Neural cell (in vitro differentiated cells): ENCODE measurements around the gene FGR. TPM values are rescaled to one million over a fixed set of nuclear protein-coding genes. Genes with fewer than 3 reads are reported as not detected.

Experiments
- H2AFZ ChIP-seq: fragments of 200-600, 300-800 bp; sonication (generic), shearing (Covaris generic); 2 replicates; pipeline ENCODE4 v1.6.0; 2014; ENCODE audit warnings: low read depth, mild to moderate bottlenecking, antibody characterized with exemption, low read length, moderate library complexity
- H3F3A ChIP-seq: fragments of 200-600 bp; shearing (Covaris generic); 2 replicates; pipeline ENCODE4 v1.6.1; 2016; ENCODE audit warnings: mild to moderate bottlenecking, moderate library complexity, mixed read lengths, antibody characterized with exemption, low read length; ENCODE audit not compliant: insufficient read depth, poor library complexity, severe bottlenecking
- H3K27ac ChIP-seq: fragments of 200-600, 300-800 bp; sonication (generic), shearing (Covaris generic); 2 replicates; pipeline ENCODE4 v1.5.1; 2014; ENCODE audit warnings: mild to moderate bottlenecking, low read length, moderate library complexity
- H3K27me3 ChIP-seq: fragments of 300-800, 200-600 bp; sonication (generic), shearing (Covaris generic); 2 replicates; pipeline ENCODE4 v1.6.0; 2014; ENCODE audit warnings: mild to moderate bottlenecking, low read depth, low read length, moderate library complexity; ENCODE audit not compliant: insufficient read depth
- H3K36me3 ChIP-seq: fragments of 300-800, 200-600 bp; sonication (generic), shearing (Covaris generic); 2 replicates; pipeline ENCODE4 v1.5.1; 2014; ENCODE audit warnings: mild to moderate bottlenecking, antibody characterized with exemption, low read length, moderate library complexity; ENCODE audit not compliant: insufficient read depth
- H3K4me2 ChIP-seq: fragments of 300-800, 200-600 bp; sonication (generic), shearing (Covaris generic); 2 replicates; pipeline ENCODE4 v1.6.0; 2014; ENCODE audit warnings: mild to moderate bottlenecking, low read length
- H3K4me3 ChIP-seq: fragments of 300-800, 200-600 bp; sonication (generic), shearing (Covaris generic); 2 replicates; pipeline ENCODE4 v1.5.1; 2014; ENCODE audit warnings: mild to moderate bottlenecking, low read length, moderate library complexity
- H3K79me2 ChIP-seq: fragments of 200-600 bp; shearing (Covaris generic); replicated peaks from 2 replicates; pipeline ENCODE4 v1.6.0; 2014; ENCODE audit warnings: mild to moderate bottlenecking, low read length, moderate library complexity; ENCODE audit not compliant: insufficient read depth
- H3K9ac ChIP-seq: fragments of 300-800, 200-600 bp; sonication (generic), shearing (Covaris generic); 2 replicates; pipeline ENCODE4 v1.6.1; 2016; ENCODE audit warnings: mild to moderate bottlenecking, low read length, mixed read lengths
- H3K9me2 ChIP-seq: fragments of 200-600 bp; shearing (Covaris generic); 2 replicates; pipeline ENCODE4 v1.6.1; 2016; ENCODE audit warnings: mild to moderate bottlenecking, low read length, mixed read lengths; ENCODE audit not compliant: insufficient read depth
- H3K9me3 ChIP-seq: fragments of 200-600, 300-800 bp; sonication (generic), shearing (Covaris generic); 2 replicates; pipeline ENCODE4 v1.6.1; 2016; ENCODE audit warnings: mild to moderate bottlenecking, mixed run types, low read length, moderate library complexity, mixed read lengths
- H4K20me1 ChIP-seq: fragments of 200-600 bp; shearing (Covaris generic); 2 replicates; pipeline ENCODE4 v1.6.1; 2016; ENCODE audit warnings: mild to moderate bottlenecking, mixed run types; ENCODE audit not compliant: insufficient read depth
- CTCF ChIP-seq: fragments of 450-650 bp; IDR thresholded peaks from 2 replicates; pipeline ENCODE4 v1.5.1; 2014; ENCODE audit warnings: antibody characterized with exemption, mild to moderate bottlenecking, moderate library complexity; ENCODE audit not compliant: poor library complexity, severe bottlenecking
- EZH2 ChIP-seq: fragments of 200-600, 300-800 bp; shearing (Covaris generic), sonication (generic); IDR thresholded peaks from 2 replicates; pipeline ENCODE4 v1.6.1; 2014; ENCODE audit warnings: antibody characterized with exemption, low read length, borderline replicate concordance, mild to moderate bottlenecking; ENCODE audit not compliant: insufficient read depth, poor library complexity, severe bottlenecking
- MXI1 ChIP-seq: fragments of 450-650 bp; conservative IDR thresholded peaks from 2 replicates; pipeline ENCODE4 v1.6.1; 2014; ENCODE audit warnings: antibody characterized with exemption, mild to moderate bottlenecking; ENCODE audit not compliant: poor library complexity, severe bottlenecking
- POLR2AphosphoS5 ChIP-seq: IDR thresholded peaks from 2 replicates; pipeline ENCODE4 v1.6.1; 2012
- RAD21 ChIP-seq: fragments of 450-650 bp; conservative IDR thresholded peaks from 2 replicates; pipeline ENCODE4 v1.6.1; 2014; ENCODE audit warnings: antibody characterized with exemption, mild to moderate bottlenecking, moderate library complexity
- REST ChIP-seq: IDR thresholded peaks from 2 replicates; pipeline ENCODE4 v1.6.1; 2012; ENCODE audit warnings: borderline replicate concordance
- SMC3 ChIP-seq: fragments of 450-650 bp; conservative IDR thresholded peaks from 2 replicates; pipeline ENCODE4 v1.6.1; 2014; ENCODE audit warnings: antibody characterized with exemption, mild to moderate bottlenecking, moderate library complexity; ENCODE audit not compliant: poor library complexity
- TAF1 ChIP-seq: IDR thresholded peaks from 2 replicates; pipeline ENCODE4 v1.6.1; 2012; ENCODE audit warnings: low read depth
- polyA plus RNA-seq: library from polyadenylated mRNA; depleted of rRNA; stranded (reverse); fragments of >200 nt; gene quantifications from 2 replicates; pipeline ENCODE4 v1.2.3, GENCODE V29; 2014

The FGR gene
- polyA plus RNA-seq, 1 donor from 2014 or later: not detected

GRCh38 chr1:27616441-27616840 lies 18.5 kb downstream of the FGR start:
- TF ChIP-seq REST (no peak), RAD21 (no peak), MXI1 (no peak), TAF1 (no peak)
- no peaks in the 10 kb centered on the region for H4K20me1 ChIP-seq

GRCh38 chr1:27615346-27616192 lies 19.4 kb downstream of the FGR start:
- Histone ChIP-seq H3K4me2 (no peak overlapping the region), H3K9me2 (no peaks in the 10 kb centered on the region), H3K27me3 (no peaks in the 10 kb centered on the region), H3F3A (no peaks in the 10 kb centered on the region), H3K36me3 (no peaks in the 10 kb centered on the region), H3K9me3 (no peaks in the 10 kb centered on the region), H2AFZ (no peak overlapping the region), H3K79me2 (no peaks in the 10 kb centered on the region), H4K20me1 (no peaks in the 10 kb centered on the region), H3K27ac (no peak overlapping the region), H3K4me3 (no peak overlapping the region), H3K9ac (no peak overlapping the region)
- TF ChIP-seq SMC3: no peak
- TF ChIP-seq MXI1: no peak
- no peak for TF ChIP-seq TAF1
- TF ChIP-seq EZH2: no peak
- TF ChIP-seq CTCF: no peak
- no peak for TF ChIP-seq REST
- no peak for TF ChIP-seq POLR2AphosphoS5

More at GRCh38 chr1:27616441-27616840, 18.5 kb downstream of the FGR start:
- Histone ChIP-seq H3K27ac (no peak overlapping the region), H3K4me3 (no peak overlapping the region), H3K9ac (no peak overlapping the region), H3K9me2 (no peaks in the 10 kb centered on the region), H2AFZ (no peak overlapping the region), H3K27me3 (no peaks in the 10 kb centered on the region), H3K79me2 (no peaks in the 10 kb centered on the region), H3K36me3 (no peaks in the 10 kb centered on the region), H3F3A (no peaks in the 10 kb centered on the region), H3K9me3 (no peaks in the 10 kb centered on the region), H3K4me2 (no peak overlapping the region)
